Stimulated activated CD8-positive, alpha-beta memory T cell treated with anti-CD3 and anti-CD28 coated beads, Interleukin-12 subunit alpha, Interleukin-12 subunit beta, amount 100 ng/mL, for 1 hour (primary cell): ENCODE measurements around the gene PARVB.

Experiments
- DNase-seq: peaks from one replicate; pipeline ENCODE4 v3.0.0-alpha.2; 2020; ENCODE audit warnings: low read depth

The PARVB gene

GRCh38 chr22:44201665-44202064, 177.6 kb downstream of the PARVB start:
- no peak for DNase-seq

- DNase-seq, result no peak
Measured at GRCh38 chr22:44202261-44202789, 178.2 kb downstream of the PARVB start.

- no peak for DNase-seq
Measured at GRCh38 chr22:44203203-44203602, 179.1 kb downstream of the PARVB start.

GRCh38 chr22:44204739-44205515, 180.8 kb downstream of the PARVB start:
- DNase-seq, result no peak

- DNase-seq, result no peak
Measured at GRCh38 chr22:44205516-44206329, 181.6 kb downstream of the PARVB start.

GRCh38 chr22:44206330-44206645, 182.2 kb downstream of the PARVB start:
- no peak for DNase-seq

GRCh38 chr22:44206696-44207095, 182.6 kb downstream of the PARVB start:
- no peak for DNase-seq

- DNase-seq, result no peak
Measured at GRCh38 chr22:44207173-44207980, 183.3 kb downstream of the PARVB start.

GRCh38 chr22:44207981-44208317, 183.8 kb downstream of the PARVB start:
- no peak for DNase-seq

- DNase-seq, result no peak
Measured at GRCh38 chr22:44209343-44209742, 185.2 kb downstream of the PARVB start.

GRCh38 chr22:44210722-44211121, 186.6 kb downstream of the PARVB start:
- DNase-seq, result no peak

GRCh38 chr22:44211256-44211945, 187.3 kb downstream of the PARVB start:
- no peak for DNase-seq

- DNase-seq, result no peak
Measured at GRCh38 chr22:44211946-44212930, 188.1 kb downstream of the PARVB start.

- DNase-seq, result no peak
Measured at GRCh38 chr22:44212936-44213335, 188.8 kb downstream of the PARVB start.

GRCh38 chr22:44213489-44214043, 189.5 kb downstream of the PARVB start:
- DNase-seq, result no peak

- DNase-seq, result no peak
Measured at GRCh38 chr22:44214187-44214586, 190.1 kb downstream of the PARVB start.

GRCh38 chr22:44214764-44215163, 190.7 kb downstream of the PARVB start:
- no peak for DNase-seq

- DNase-seq, result no peak
Measured at GRCh38 chr22:44215287-44215686, 191.2 kb downstream of the PARVB start.

- DNase-seq, result no peak
Measured at GRCh38 chr22:44217346-44217745, 193.2 kb downstream of the PARVB start.

- DNase-seq, result no peak
Measured at GRCh38 chr22:44218071-44218470, 194.0 kb downstream of the PARVB start.
